Measurements from ENCODE around the gene CD244. TPM values are rescaled to one million over a fixed set of nuclear protein-coding genes. Genes with fewer than 3 reads are reported as not detected.

Gene CD244
- polyA plus RNA-seq, 3 donors, result 0.22 to 0.43 (median 0.23) TPM

DNA sequence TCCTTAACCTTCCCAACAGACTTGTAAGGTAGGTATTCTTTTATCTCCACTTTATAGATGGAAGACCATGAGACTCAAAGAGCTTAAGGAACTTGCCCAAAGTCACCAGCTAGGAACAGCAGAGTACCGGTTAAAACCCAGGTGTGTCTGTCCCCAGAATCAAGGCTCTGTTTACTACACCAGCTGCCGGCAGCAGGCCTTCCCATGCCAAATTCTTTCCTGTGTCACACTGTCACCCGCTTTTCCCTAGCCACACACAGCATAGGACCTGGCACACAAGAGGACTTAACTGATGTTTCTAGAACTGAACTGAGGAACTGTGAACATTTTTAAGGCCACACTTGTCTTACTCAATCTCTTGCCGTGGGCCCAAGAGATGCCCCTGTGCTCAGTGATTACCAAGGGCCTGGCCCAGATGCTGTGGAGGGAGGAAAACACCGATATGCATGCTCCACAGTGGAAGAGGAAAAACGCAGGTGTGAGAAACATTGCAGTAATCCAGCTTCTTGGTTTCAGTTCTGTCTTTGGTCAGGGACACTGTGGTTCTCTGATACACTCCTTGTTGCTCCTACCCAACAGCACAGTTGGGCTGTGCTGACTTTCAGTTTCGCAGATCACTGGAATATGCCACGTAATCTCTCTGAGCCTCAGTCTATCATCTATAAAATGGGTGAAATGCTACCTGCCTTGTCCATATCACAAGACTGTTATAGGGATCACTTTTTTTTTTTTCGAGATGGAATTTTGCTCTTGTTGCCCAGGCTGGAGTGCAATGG, 80.6 kb downstream of the CD244 start:
- no peak for DNase-seq

GRCh38 chr1:160781186-160781766, 81.4 kb downstream of the CD244 start:
- DNase-seq, result peak; percentile 59

DNA sequence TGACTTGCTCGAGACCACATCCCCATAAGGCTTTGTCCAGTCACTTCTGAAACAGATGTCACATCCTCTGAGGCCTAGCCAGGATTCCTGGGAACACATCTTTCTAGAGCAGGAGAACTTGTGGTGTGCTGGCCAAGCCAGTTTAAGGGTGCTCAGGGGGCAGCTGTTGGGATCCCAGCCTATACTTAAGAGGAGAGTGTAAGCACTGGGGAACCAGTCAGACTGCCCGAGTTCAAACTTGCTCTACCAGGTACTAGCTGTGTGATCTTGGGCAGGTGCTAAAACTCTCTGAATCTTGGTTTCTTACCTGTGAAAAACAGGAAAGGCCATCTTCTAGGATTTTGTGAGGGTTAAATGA, 82.3 kb downstream of the CD244 start:
- DNase-seq, result no peak

Other genes starting within 250 kb of the CD244 start
- gene SLAMF1, start 215.8 kb downstream of the CD244 start, polyA plus RNA-seq (ENCODE audit: insufficient read length in 3 of 3), result under 1 TPM in 2 of 3 donors, not detected in 1; 0.13 TPM
- 1 to 10 TPM; 1.3 to 1.5 (median 1.5) TPM for gene CD48, start 151.1 kb downstream of the CD244 start, polyA plus RNA-seq (ENCODE audit: insufficient read length in 3 of 3)
- under 1 TPM; 0.30 to 0.43 (median 0.36) TPM for gene SLAMF7, start 123.6 kb downstream of the CD244 start, polyA plus RNA-seq (ENCODE audit: insufficient read length in 3 of 3)
- gene LY9, start 66.7 kb downstream of the CD244 start, polyA plus RNA-seq (ENCODE audit: insufficient read length in 3 of 3), result under 1 TPM; 0.07 to 0.20 (median 0.14) TPM
- 1 to 10 TPM; 1.4 to 5.1 (median 2.7) TPM for gene ITLN1, start 22.3 kb upstream of the CD244 start, polyA plus RNA-seq (ENCODE audit: insufficient read length in 3 of 3)
- gene ITLN2, start 91.9 kb upstream of the CD244 start, polyA plus RNA-seq (ENCODE audit: insufficient read length in 3 of 3), result under 1 TPM in 1 of 3 donors, not detected in 2; 0.10 TPM
- 100 to 1,000 TPM in 1 of 3 donors, 10 to 100 TPM in 2; 79.3 to 103 (median 89.2) TPM for gene F11R, start 158.3 kb upstream of the CD244 start, polyA plus RNA-seq (ENCODE audit: insufficient read length in 3 of 3)
- gene TSTD1, start 176.1 kb upstream of the CD244 start, polyA plus RNA-seq (ENCODE audit: insufficient read length in 3 of 3), result 10 to 100 TPM; 61.6 to 79.0 (median 67.7) TPM
- gene USF1, start 183.1 kb upstream of the CD244 start, polyA plus RNA-seq (ENCODE audit: insufficient read length in 3 of 3), result 10 to 100 TPM; 59.2 to 64.1 (median 63.6) TPM
- 1 to 10 TPM; 1.9 to 2.8 (median 2.4) TPM for gene ARHGAP30, start 207.0 kb upstream of the CD244 start, polyA plus RNA-seq (ENCODE audit: insufficient read length in 3 of 3)
- gene NECTIN4, start 226.7 kb upstream of the CD244 start, polyA plus RNA-seq (ENCODE audit: insufficient read length in 3 of 3), result 1 to 10 TPM; 3.9 to 4.8 (median 4.4) TPM
- 10 to 100 TPM; 17.1 to 20.3 (median 19.0) TPM for gene KLHDC9, start 235.5 kb upstream of the CD244 start, polyA plus RNA-seq (ENCODE audit: insufficient read length in 3 of 3)

Measured in renal pelvis (tissue), 4 donors.